Smooth muscle cell (in vitro differentiated cells): Measurements from ENCODE around the gene BLID. TPM values are rescaled to one million over a fixed set of nuclear protein-coding genes. Genes with fewer than 3 reads are reported as not detected.

Experiments
- DNase-seq: peaks from one replicate; lab custom pipeline; 2025; ENCODE audit not compliant: unreplicated experiment; lab: John Stamatoyannopoulos, UW
- H2AFZ ChIP-seq: fragments of 200-600 bp; sonication (generic); 2 replicates; pipeline ENCODE4 v1.6.0; 2016; ENCODE audit warnings: antibody characterized with exemption, low read depth, mild to moderate bottlenecking
- H3F3A ChIP-seq: fragments of 200-600 bp; sonication (generic); 2 replicates; pipeline ENCODE4 v1.6.0; 2017; ENCODE audit warnings: antibody characterized with exemption, low read depth
- H3K27ac ChIP-seq: fragments of 200-600 bp; sonication (generic); 2 replicates; pipeline ENCODE4 v1.5.1; 2016; ENCODE audit warnings: low read depth, mild to moderate bottlenecking
- H3K27me3 ChIP-seq: fragments of 200-600 bp; sonication (generic); 2 replicates; pipeline ENCODE4 v1.6.1; 2016; ENCODE audit warnings: low read depth, mild to moderate bottlenecking
- H3K36me3 ChIP-seq: fragments of 200-600 bp; sonication (generic); 2 replicates; pipeline ENCODE4 v1.5.1; 2016; ENCODE audit warnings: low read depth
- H3K4me1 ChIP-seq: fragments of 200-600 bp; sonication (generic); 2 replicates; pipeline ENCODE4 v1.5.1; 2016; ENCODE audit warnings: low read depth
- H3K4me2 ChIP-seq: fragments of 200-600 bp; sonication (generic); 2 replicates; pipeline ENCODE4 v1.6.0; 2016; ENCODE audit warnings: mild to moderate bottlenecking
- H3K4me3 ChIP-seq: fragments of 200-600 bp; sonication (generic); 2 replicates; pipeline ENCODE4 v1.5.1; 2016; ENCODE audit warnings: mild to moderate bottlenecking
- H3K79me2 ChIP-seq: fragments of 200-600 bp; sonication (generic); 2 replicates; pipeline ENCODE4 v1.6.0; 2016; ENCODE audit warnings: low read depth, mild to moderate bottlenecking
- H3K9ac ChIP-seq: fragments of 200-600 bp; sonication (generic); 2 replicates; pipeline ENCODE4 v1.6.0; 2016; ENCODE audit warnings: low read depth
- H3K9me3 ChIP-seq: fragments of 200-600 bp; sonication (generic); replicated peaks from 2 replicates; pipeline ENCODE4 v1.5.1; 2016; ENCODE audit warnings: low read depth
- H4K20me1 ChIP-seq: fragments of 200-600 bp; sonication (generic); 2 replicates; pipeline ENCODE4 v1.6.0; 2016; ENCODE audit warnings: low read depth
- CTCF ChIP-seq: fragments of 200-600 bp; sonication (generic); IDR thresholded peaks from 2 replicates; pipeline ENCODE4 v1.5.1; 2017; ENCODE audit warnings: borderline replicate concordance, mild to moderate bottlenecking, antibody characterized with exemption; ENCODE audit not compliant: insufficient read depth, poor library complexity, severe bottlenecking
- WGBS: methylation state at CpG from one replicate; pipeline ENCODE4 v1.1.7; 2016; ENCODE audit warnings: low lambda C conversion rate; 5-methylcytosine and 5-hydroxymethylcytosine counted together
- polyA plus RNA-seq: library from polyadenylated mRNA; unstranded; fragments of >200 nt; fragmentation: Nextera tagmentation; extraction: Ambion mirVana; gene quantifications from 2 replicates; pipeline ENCODE4 v1.2.1, GENCODE V29; 2016
- total RNA-seq: library from RNA; depleted of rRNA; stranded (reverse); fragments of >200 nt; gene quantifications from 2 replicates; pipeline ENCODE4 v1.2.3, GENCODE V29; 2014

BLID gene
- total and polyA plus RNA-seq, 2 experiments from 2014 or later, result 0.18 to 4.7 TPM

- H2AFZ ChIP-seq, result no peak overlapping the region
- no peak for DNase-seq
- peaks cover 20% of the 10 kb centered on the region for H3K4me1 ChIP-seq
- no peaks in the 10 kb centered on the region for H3K27me3 ChIP-seq
- no peak for TF ChIP-seq CTCF
- H3F3A ChIP-seq, result peaks cover 9% of the 10 kb centered on the region
- no peaks in the 10 kb centered on the region for H3K9me3 ChIP-seq
- 51% methylated on average over 4 of the region's 4 CpGs for WGBS
- H3K36me3 ChIP-seq, result no peaks in the 10 kb centered on the region
- H3K4me2 ChIP-seq, result peak overlapping the region; percentile 87
- peak overlapping the region; percentile 91 for H3K9ac ChIP-seq
- peaks cover 86% of the 10 kb centered on the region for H3K79me2 ChIP-seq
- H3K4me3 ChIP-seq, result peak overlapping the region; percentile 78
- H4K20me1 ChIP-seq, result no peaks in the 10 kb centered on the region
- H3K27ac ChIP-seq, result peak overlapping the region; percentile 94
Observed at GRCh38 chr11:122102426-122102825, 13.6 kb downstream of the BLID start.

GRCh38 chr11:122101625-122102291 lies 14.3 kb downstream of the BLID start:
- no peak overlapping the region for H2AFZ ChIP-seq
- peaks cover 11% of the 10 kb centered on the region for H3F3A ChIP-seq
- H3K4me1 ChIP-seq, result peaks cover 25% of the 10 kb centered on the region
- peak overlapping the region; percentile 91 for H3K9ac ChIP-seq
- H4K20me1 ChIP-seq, result no peaks in the 10 kb centered on the region
- no peaks in the 10 kb centered on the region for H3K9me3 ChIP-seq
- H3K27me3 ChIP-seq, result no peaks in the 10 kb centered on the region
- peak overlapping the region; percentile 94 for H3K27ac ChIP-seq
- DNase-seq, result peak; percentile 37
- 1% methylated on average over 13 of the region's 13 CpGs for WGBS
- H3K4me2 ChIP-seq, result peak overlapping the region; percentile 87
- no peaks in the 10 kb centered on the region for H3K36me3 ChIP-seq
- peak; percentile 42 for TF ChIP-seq CTCF
- H3K79me2 ChIP-seq, result peaks cover 86% of the 10 kb centered on the region
- peak overlapping the region; percentile 78 for H3K4me3 ChIP-seq

- peaks cover 19% of the 10 kb centered on the region for H3F3A ChIP-seq
- peaks cover 86% of the 10 kb centered on the region for H3K79me2 ChIP-seq
- peak overlapping the region; percentile 91 for H3K9ac ChIP-seq
- peaks cover under 1% of the 10 kb centered on the region for H4K20me1 ChIP-seq
- no peaks in the 10 kb centered on the region for H3K9me3 ChIP-seq
- peak overlapping the region; percentile 94 for H3K27ac ChIP-seq
- H3K36me3 ChIP-seq, result no peaks in the 10 kb centered on the region
- WGBS, result 11% methylated on average over 11 of the region's 11 CpGs
- H3K27me3 ChIP-seq, result no peaks in the 10 kb centered on the region
- no peak for DNase-seq
- no peak for TF ChIP-seq CTCF
- peaks cover 31% of the 10 kb centered on the region for H3K4me1 ChIP-seq
- peak overlapping the region; percentile 87 for H3K4me2 ChIP-seq
- H2AFZ ChIP-seq, result no peak overlapping the region
- H3K4me3 ChIP-seq, result peak overlapping the region; percentile 78
Observed at GRCh38 chr11:122100756-122101080, 15.3 kb downstream of the BLID start.
